ENCODE measurements around the gene PTPRG. TPM values are rescaled to one million over a fixed set of nuclear protein-coding genes. Genes with fewer than 3 reads are reported as not detected.

The PTPRG gene
- total and polyA plus RNA-seq, 2 donors: 3.9 to 4.1 TPM

DNA sequence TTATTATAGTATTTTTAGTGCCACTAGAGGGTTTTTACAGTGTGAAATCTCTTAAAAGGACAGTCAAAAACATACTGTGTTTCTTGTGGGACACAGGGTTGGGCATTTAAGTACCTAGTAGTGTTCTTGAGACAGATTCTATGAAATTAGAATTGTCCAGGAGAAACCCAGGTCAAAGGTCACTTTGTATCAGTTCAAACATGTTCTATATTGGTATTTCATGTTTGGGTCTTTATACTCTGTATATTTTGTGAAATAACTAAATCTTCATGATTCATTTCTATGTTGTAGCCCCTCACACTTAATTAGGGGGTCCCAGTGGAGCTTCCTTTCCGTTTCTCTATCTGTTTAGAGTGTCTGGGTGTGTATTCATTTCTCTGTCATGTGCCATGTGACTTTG lies 171.6 kb downstream of the PTPRG start:
- Histone ChIP-seq H3K36me3 (ENCODE audit: control insufficient read depth in 2 of 2, insufficient read depth in 2 of 2, low read length in 1 of 2) (no peaks in the 10 kb centered on the region), H3K4me3 (ENCODE audit: low read length in 2 of 2) (no peak overlapping the region), H3K27me3 (ENCODE audit: control insufficient read depth in 2 of 2, insufficient read depth in 1 of 2, low read length in 1 of 2) (no peaks in the 10 kb centered on the region), H3K9me3 (ENCODE audit: control insufficient read depth in 2 of 2, insufficient read depth in 1 of 2, low read length in 1 of 2) (no peaks in the 10 kb centered on the region), H3K27ac (ENCODE audit: low read depth in 1 of 2, low read length in 1 of 2) (no peak overlapping the region), H3K4me1 (ENCODE audit: control insufficient read depth in 2 of 2, insufficient read depth in 2 of 2, low read length in 2 of 2) (no peaks in the 10 kb centered on the region)
- DNase-seq (ENCODE audit: low read depth in 6 of 9, low spot score in 9 of 9): no peak
- WGBS: 57% methylated on average over 1 of the region's 1 CpG

DNA sequence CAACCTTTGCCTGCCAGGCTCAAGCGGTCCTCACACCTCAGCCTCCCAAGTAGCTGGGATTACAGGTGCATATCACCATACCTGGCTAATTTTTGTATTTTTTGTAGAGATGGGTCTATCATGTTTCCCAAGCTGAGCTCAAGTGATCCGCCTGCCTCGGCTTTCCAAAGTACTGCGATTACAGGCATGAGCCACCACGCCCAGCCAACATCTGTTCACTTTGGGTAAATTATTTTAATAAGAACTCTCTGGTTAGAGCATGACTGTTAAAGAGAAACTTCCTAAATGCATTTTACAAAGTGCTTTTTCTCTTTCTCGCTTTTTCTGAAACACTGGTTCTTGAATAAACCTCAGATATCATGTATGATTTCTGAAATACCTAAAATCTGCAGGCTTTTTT lies 172.5 kb downstream of the PTPRG start:
- Histone ChIP-seq H3K9me3 (ENCODE audit: control insufficient read depth in 2 of 2, insufficient read depth in 1 of 2, low read length in 1 of 2) (no peaks in the 10 kb centered on the region), H3K27ac (ENCODE audit: low read depth in 1 of 2, low read length in 1 of 2) (no peak overlapping the region), H3K36me3 (ENCODE audit: control insufficient read depth in 2 of 2, insufficient read depth in 2 of 2, low read length in 1 of 2) (no peaks in the 10 kb centered on the region), H3K4me1 (ENCODE audit: control insufficient read depth in 2 of 2, insufficient read depth in 2 of 2, low read length in 2 of 2) (no peaks in the 10 kb centered on the region), H3K4me3 (ENCODE audit: low read length in 2 of 2) (no peak overlapping the region), H3K27me3 (ENCODE audit: control insufficient read depth in 2 of 2, insufficient read depth in 1 of 2, low read length in 1 of 2) (no peaks in the 10 kb centered on the region)
- DNase-seq (ENCODE audit: low read depth in 6 of 9, low spot score in 9 of 9): no peak
- WGBS: 92% methylated on average over 6 of the region's 6 CpGs

DNA sequence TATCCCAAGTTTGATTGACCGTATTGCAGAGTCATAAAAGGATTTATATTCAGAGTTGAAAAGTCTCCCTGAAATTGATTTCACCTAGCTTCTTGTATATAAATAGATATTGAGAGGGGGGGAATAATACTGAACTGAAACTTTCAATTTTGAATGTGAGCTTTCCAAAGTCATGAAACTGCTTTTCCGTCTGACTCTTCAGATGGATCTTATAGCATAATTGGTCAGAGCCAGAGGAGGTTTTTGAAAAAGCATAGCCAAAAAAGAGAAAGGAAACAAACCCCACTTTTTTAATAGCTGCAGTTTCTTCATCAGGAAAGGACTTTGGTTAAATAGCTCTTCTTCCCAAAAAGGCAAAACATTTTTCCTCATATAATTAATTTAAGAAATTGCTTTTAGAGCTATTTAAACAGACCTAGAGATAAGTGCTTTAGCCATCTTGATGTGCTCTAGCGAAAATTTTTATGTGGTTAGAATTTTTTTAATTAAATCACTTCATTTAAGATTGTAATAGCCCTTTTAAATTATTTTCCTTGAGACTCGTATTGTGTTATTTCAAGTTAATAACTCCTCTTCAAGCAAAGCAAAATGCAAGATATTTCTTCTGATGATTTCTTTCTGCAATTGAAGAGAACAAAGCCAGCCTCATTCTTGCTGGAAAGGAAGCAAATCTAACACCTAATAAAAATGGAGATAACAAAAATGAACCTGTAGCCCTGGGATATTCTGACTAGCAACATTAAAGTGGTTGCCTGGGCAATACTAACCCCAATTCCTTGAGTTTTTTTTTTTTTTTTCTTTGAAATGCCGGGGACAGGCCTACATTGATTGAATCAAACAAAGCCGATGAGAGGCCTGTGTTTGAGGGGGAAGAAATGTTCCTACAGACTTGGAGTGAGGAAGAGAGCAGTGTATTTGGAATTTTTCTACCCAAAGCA lies 173.6 kb downstream of the PTPRG start:
- H3K36me3 ChIP-seq (ENCODE audit: control insufficient read depth in 2 of 2, insufficient read depth in 2 of 2, low read length in 1 of 2): no peaks in the 10 kb centered on the region
- WGBS: 83% methylated on average over 6 of the region's 6 CpGs
- H3K27ac ChIP-seq (ENCODE audit: low read depth in 1 of 2, low read length in 1 of 2): no peak overlapping the region
- no peak for DNase-seq (ENCODE audit: low read depth in 6 of 9, low spot score in 9 of 9)
- no peaks in the 10 kb centered on the region for H3K27me3 ChIP-seq (ENCODE audit: control insufficient read depth in 2 of 2, insufficient read depth in 1 of 2, low read length in 1 of 2)
- no peaks in the 10 kb centered on the region for H3K4me1 ChIP-seq (ENCODE audit: control insufficient read depth in 2 of 2, insufficient read depth in 2 of 2, low read length in 2 of 2)
- H3K9me3 ChIP-seq (ENCODE audit: control insufficient read depth in 2 of 2, insufficient read depth in 1 of 2, low read length in 1 of 2): no peaks in the 10 kb centered on the region
- H3K4me3 ChIP-seq (ENCODE audit: low read length in 2 of 2): no peak overlapping the region

DNA sequence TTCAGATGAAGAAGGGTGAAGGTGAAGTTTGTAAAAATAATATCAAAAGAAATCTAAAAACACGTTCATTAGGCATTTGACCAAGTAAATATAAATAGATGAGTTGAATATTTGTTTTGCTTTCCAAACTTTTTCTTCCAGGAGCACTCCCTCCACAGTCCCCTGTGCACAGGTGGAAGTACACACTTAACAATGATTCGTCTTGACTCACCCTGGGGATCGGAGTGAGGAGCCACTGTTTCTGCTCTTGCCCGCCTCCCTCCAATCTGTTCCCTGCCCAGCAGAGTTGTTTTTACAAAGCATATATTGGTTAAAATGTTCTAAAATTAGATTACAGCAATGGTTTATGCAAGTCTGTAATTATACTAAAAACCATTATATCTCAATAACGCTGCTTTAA lies 175.1 kb downstream of the PTPRG start:
- Histone ChIP-seq H3K36me3 (ENCODE audit: control insufficient read depth in 2 of 2, insufficient read depth in 2 of 2, low read length in 1 of 2) (no peaks in the 10 kb centered on the region), H3K9me3 (ENCODE audit: control insufficient read depth in 2 of 2, insufficient read depth in 1 of 2, low read length in 1 of 2) (no peaks in the 10 kb centered on the region), H3K4me1 (ENCODE audit: control insufficient read depth in 2 of 2, insufficient read depth in 2 of 2, low read length in 2 of 2) (no peaks in the 10 kb centered on the region), H3K27ac (ENCODE audit: low read depth in 1 of 2, low read length in 1 of 2) (no peak overlapping the region), H3K4me3 (ENCODE audit: low read length in 2 of 2) (no peak overlapping the region), H3K27me3 (ENCODE audit: control insufficient read depth in 2 of 2, insufficient read depth in 1 of 2, low read length in 1 of 2) (no peaks in the 10 kb centered on the region)
- 96% methylated on average over 5 of the region's 5 CpGs for WGBS
- no peak for DNase-seq (ENCODE audit: low read depth in 6 of 9, low spot score in 9 of 9)

DNA sequence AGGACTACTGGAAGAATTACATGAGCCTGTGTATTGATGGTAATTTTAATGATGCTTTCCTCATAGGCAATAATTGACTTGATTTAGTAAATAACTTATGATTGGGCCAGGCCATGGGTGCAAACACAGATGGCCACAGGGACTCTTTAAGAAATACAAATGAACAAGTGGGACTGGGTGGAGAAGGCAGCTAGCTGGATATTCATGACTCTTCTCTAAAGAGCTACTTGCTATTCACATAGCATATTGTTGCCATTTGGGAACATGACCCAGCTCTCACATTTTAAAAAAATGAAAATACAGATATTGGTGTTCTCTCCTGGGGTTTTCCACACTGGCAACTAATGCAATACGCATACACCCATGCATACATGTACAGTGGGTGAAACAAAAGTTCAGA lies 178.3 kb downstream of the PTPRG start:
- H3K9me3 ChIP-seq (ENCODE audit: control insufficient read depth in 2 of 2, insufficient read depth in 1 of 2, low read length in 1 of 2): no peaks in the 10 kb centered on the region
- no peak for DNase-seq (ENCODE audit: low read depth in 6 of 9, low spot score in 9 of 9)
- no peaks in the 10 kb centered on the region for H3K36me3 ChIP-seq (ENCODE audit: control insufficient read depth in 2 of 2, insufficient read depth in 2 of 2, low read length in 1 of 2)
- H3K27me3 ChIP-seq (ENCODE audit: control insufficient read depth in 2 of 2, insufficient read depth in 1 of 2, low read length in 1 of 2): no peaks in the 10 kb centered on the region
- H3K4me1 ChIP-seq (ENCODE audit: control insufficient read depth in 2 of 2, insufficient read depth in 2 of 2, low read length in 2 of 2): no peaks in the 10 kb centered on the region
- no peak overlapping the region for H3K27ac ChIP-seq (ENCODE audit: low read depth in 1 of 2, low read length in 1 of 2)
- 93% methylated on average over 1 of the region's 1 CpG for WGBS
- H3K4me3 ChIP-seq (ENCODE audit: low read length in 2 of 2): no peak overlapping the region

DNA sequence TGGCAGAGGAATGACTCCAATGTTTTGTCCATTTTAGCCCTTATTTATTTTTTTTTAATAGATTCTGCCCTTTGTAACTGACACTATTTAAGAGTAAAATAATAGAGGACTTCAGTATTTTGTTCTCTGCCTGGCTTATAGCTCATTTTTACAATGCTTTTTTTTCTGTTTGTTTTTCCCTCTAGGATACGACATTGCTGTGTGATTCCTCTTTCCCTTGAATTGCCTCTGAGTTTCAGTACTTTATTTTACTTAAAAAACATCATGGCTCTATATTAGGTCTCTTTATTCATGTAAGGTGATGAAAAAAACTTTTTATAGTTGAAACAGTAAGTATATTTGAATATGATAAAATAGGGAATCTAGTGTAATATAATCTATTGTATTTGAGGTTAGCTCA lies 179.1 kb downstream of the PTPRG start:
- no peaks in the 10 kb centered on the region for H3K9me3 ChIP-seq (ENCODE audit: control insufficient read depth in 2 of 2, insufficient read depth in 1 of 2, low read length in 1 of 2)
- H3K27me3 ChIP-seq (ENCODE audit: control insufficient read depth in 2 of 2, insufficient read depth in 1 of 2, low read length in 1 of 2): no peaks in the 10 kb centered on the region
- no peaks in the 10 kb centered on the region for H3K36me3 ChIP-seq (ENCODE audit: control insufficient read depth in 2 of 2, insufficient read depth in 2 of 2, low read length in 1 of 2)
- H3K4me1 ChIP-seq (ENCODE audit: control insufficient read depth in 2 of 2, insufficient read depth in 2 of 2, low read length in 2 of 2): no peaks in the 10 kb centered on the region
- WGBS: 91% methylated on average over 1 of the region's 1 CpG
- H3K27ac ChIP-seq (ENCODE audit: low read depth in 1 of 2, low read length in 1 of 2): no peak overlapping the region
- H3K4me3 ChIP-seq (ENCODE audit: low read length in 2 of 2): no peak overlapping the region
- no peak for DNase-seq (ENCODE audit: low read depth in 6 of 9, low spot score in 9 of 9)

DNA sequence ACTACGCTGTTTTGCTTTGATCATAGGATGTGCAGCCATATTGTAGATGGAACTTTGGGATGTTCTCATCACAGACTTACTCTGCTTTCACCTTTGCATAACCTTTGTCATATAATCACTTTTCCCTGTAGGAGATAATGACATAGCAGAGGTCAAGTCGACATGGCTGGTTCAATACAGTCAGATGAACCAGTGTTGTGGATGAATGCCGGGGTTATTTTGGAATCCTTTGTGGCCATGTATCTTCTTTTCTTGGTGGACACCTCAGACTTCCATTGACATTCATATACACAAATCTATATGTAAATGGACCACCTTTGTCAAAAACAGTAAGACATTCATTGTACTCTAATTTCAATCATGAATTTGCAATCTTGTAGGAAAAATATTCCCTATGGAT lies 180.2 kb downstream of the PTPRG start:
- H3K27me3 ChIP-seq (ENCODE audit: control insufficient read depth in 2 of 2, insufficient read depth in 1 of 2, low read length in 1 of 2): no peaks in the 10 kb centered on the region
- no peaks in the 10 kb centered on the region for H3K36me3 ChIP-seq (ENCODE audit: control insufficient read depth in 2 of 2, insufficient read depth in 2 of 2, low read length in 1 of 2)
- WGBS: 92% methylated on average over 3 of the region's 3 CpGs
- no peaks in the 10 kb centered on the region for H3K9me3 ChIP-seq (ENCODE audit: control insufficient read depth in 2 of 2, insufficient read depth in 1 of 2, low read length in 1 of 2)
- no peaks in the 10 kb centered on the region for H3K4me1 ChIP-seq (ENCODE audit: control insufficient read depth in 2 of 2, insufficient read depth in 2 of 2, low read length in 2 of 2)
- no peak overlapping the region for H3K4me3 ChIP-seq (ENCODE audit: low read length in 2 of 2)
- H3K27ac ChIP-seq (ENCODE audit: low read depth in 1 of 2, low read length in 1 of 2): no peak overlapping the region
- DNase-seq (ENCODE audit: low read depth in 6 of 9, low spot score in 9 of 9): no peak

GRCh38 chr3:61742006-61742405 lies 180.6 kb downstream of the PTPRG start:
- Histone ChIP-seq H3K36me3 (ENCODE audit: control insufficient read depth in 2 of 2, insufficient read depth in 2 of 2, low read length in 1 of 2) (no peaks in the 10 kb centered on the region), H3K27ac (ENCODE audit: low read depth in 1 of 2, low read length in 1 of 2) (no peak overlapping the region), H3K27me3 (ENCODE audit: control insufficient read depth in 2 of 2, insufficient read depth in 1 of 2, low read length in 1 of 2) (no peaks in the 10 kb centered on the region), H3K4me3 (ENCODE audit: low read length in 2 of 2) (no peak overlapping the region), H3K9me3 (ENCODE audit: control insufficient read depth in 2 of 2, insufficient read depth in 1 of 2, low read length in 1 of 2) (no peaks in the 10 kb centered on the region), H3K4me1 (ENCODE audit: control insufficient read depth in 2 of 2, insufficient read depth in 2 of 2, low read length in 2 of 2) (no peaks in the 10 kb centered on the region)
- DNase-seq (ENCODE audit: low read depth in 6 of 9, low spot score in 9 of 9): no peak
- WGBS: 83% methylated on average over 7 of the region's 7 CpGs

- no peak for DNase-seq (ENCODE audit: low read depth in 6 of 9, low spot score in 9 of 9)
- no peaks in the 10 kb centered on the region for H3K36me3 ChIP-seq (ENCODE audit: control insufficient read depth in 2 of 2, insufficient read depth in 2 of 2, low read length in 1 of 2)
- H3K9me3 ChIP-seq (ENCODE audit: control insufficient read depth in 2 of 2, insufficient read depth in 1 of 2, low read length in 1 of 2): no peaks in the 10 kb centered on the region
- H3K4me3 ChIP-seq (ENCODE audit: low read length in 2 of 2): no peak overlapping the region
- H3K27me3 ChIP-seq (ENCODE audit: control insufficient read depth in 2 of 2, insufficient read depth in 1 of 2, low read length in 1 of 2): no peaks in the 10 kb centered on the region
- 98% methylated on average over 11 of the region's 11 CpGs for WGBS
- H3K27ac ChIP-seq (ENCODE audit: low read depth in 1 of 2, low read length in 1 of 2): no peak overlapping the region
- no peaks in the 10 kb centered on the region for H3K4me1 ChIP-seq (ENCODE audit: control insufficient read depth in 2 of 2, insufficient read depth in 2 of 2, low read length in 2 of 2)
Measured at GRCh38 chr3:61743067-61743466, 181.7 kb downstream of the PTPRG start.
